Smooth muscle cell (in vitro differentiated cells): ENCODE measurements around the gene COQ8B. TPM values are rescaled to one million over a fixed set of nuclear protein-coding genes. Genes with fewer than 3 reads are reported as not detected.

Experiments
- DNase-seq: peaks from one replicate; lab custom pipeline; 2025; ENCODE audit not compliant: unreplicated experiment; lab: John Stamatoyannopoulos, UW
- H2AFZ ChIP-seq: fragments of 200-600 bp; sonication (generic); 2 replicates; pipeline ENCODE4 v1.6.0; 2016; ENCODE audit warnings: antibody characterized with exemption, low read depth, mild to moderate bottlenecking
- H3F3A ChIP-seq: fragments of 200-600 bp; sonication (generic); 2 replicates; pipeline ENCODE4 v1.6.0; 2017; ENCODE audit warnings: antibody characterized with exemption, low read depth
- H3K27ac ChIP-seq: fragments of 200-600 bp; sonication (generic); 2 replicates; pipeline ENCODE4 v1.5.1; 2016; ENCODE audit warnings: low read depth, mild to moderate bottlenecking
- H3K27me3 ChIP-seq: fragments of 200-600 bp; sonication (generic); 2 replicates; pipeline ENCODE4 v1.6.1; 2016; ENCODE audit warnings: low read depth, mild to moderate bottlenecking
- H3K36me3 ChIP-seq: fragments of 200-600 bp; sonication (generic); 2 replicates; pipeline ENCODE4 v1.5.1; 2016; ENCODE audit warnings: low read depth
- H3K4me1 ChIP-seq: fragments of 200-600 bp; sonication (generic); 2 replicates; pipeline ENCODE4 v1.5.1; 2016; ENCODE audit warnings: low read depth
- H3K4me2 ChIP-seq: fragments of 200-600 bp; sonication (generic); 2 replicates; pipeline ENCODE4 v1.6.0; 2016; ENCODE audit warnings: mild to moderate bottlenecking
- H3K4me3 ChIP-seq: fragments of 200-600 bp; sonication (generic); 2 replicates; pipeline ENCODE4 v1.5.1; 2016; ENCODE audit warnings: mild to moderate bottlenecking
- H3K79me2 ChIP-seq: fragments of 200-600 bp; sonication (generic); 2 replicates; pipeline ENCODE4 v1.6.0; 2016; ENCODE audit warnings: low read depth, mild to moderate bottlenecking
- H3K9ac ChIP-seq: fragments of 200-600 bp; sonication (generic); 2 replicates; pipeline ENCODE4 v1.6.0; 2016; ENCODE audit warnings: low read depth
- H3K9me3 ChIP-seq: fragments of 200-600 bp; sonication (generic); replicated peaks from 2 replicates; pipeline ENCODE4 v1.5.1; 2016; ENCODE audit warnings: low read depth
- H4K20me1 ChIP-seq: fragments of 200-600 bp; sonication (generic); 2 replicates; pipeline ENCODE4 v1.6.0; 2016; ENCODE audit warnings: low read depth
- CTCF ChIP-seq: fragments of 200-600 bp; sonication (generic); IDR thresholded peaks from 2 replicates; pipeline ENCODE4 v1.5.1; 2017; ENCODE audit warnings: borderline replicate concordance, mild to moderate bottlenecking, antibody characterized with exemption; ENCODE audit not compliant: insufficient read depth, poor library complexity, severe bottlenecking
- WGBS: methylation state at CpG from one replicate; pipeline ENCODE4 v1.1.7; 2016; ENCODE audit warnings: low lambda C conversion rate; 5-methylcytosine and 5-hydroxymethylcytosine counted together
- polyA plus RNA-seq: library from polyadenylated mRNA; unstranded; fragments of >200 nt; fragmentation: Nextera tagmentation; extraction: Ambion mirVana; gene quantifications from 2 replicates; pipeline ENCODE4 v1.2.1, GENCODE V29; 2016
- total RNA-seq: library from RNA; depleted of rRNA; stranded (reverse); fragments of >200 nt; gene quantifications from 2 replicates; pipeline ENCODE4 v1.2.3, GENCODE V29; 2014

The COQ8B gene
- total and polyA plus RNA-seq, 2 experiments from 2014 or later, result 21.2 to 26.0 TPM

GRCh38 chr19:40721140-40721486 is 4.4 kb upstream of the COQ8B start:
- no peak for TF ChIP-seq CTCF
- H3K9ac ChIP-seq, result no peak overlapping the region
- H3K4me2 ChIP-seq, result peak overlapping the region; percentile 91
- peaks cover 16% of the 10 kb centered on the region for H3F3A ChIP-seq
- H2AFZ ChIP-seq, result no peak overlapping the region
- peaks cover under 1% of the 10 kb centered on the region for H3K36me3 ChIP-seq
- peak overlapping the region; percentile 78 for H3K4me3 ChIP-seq
- DNase-seq, result no peak
- H3K4me1 ChIP-seq, result peaks cover 10% of the 10 kb centered on the region
- H3K79me2 ChIP-seq, result peaks cover 87% of the 10 kb centered on the region
- no peak overlapping the region for H3K27ac ChIP-seq
- H4K20me1 ChIP-seq, result peaks cover 67% of the 10 kb centered on the region
- WGBS, result 91% methylated on average over 5 of the region's 6 CpGs
- H3K9me3 ChIP-seq, result no peaks in the 10 kb centered on the region
- H3K27me3 ChIP-seq, result no peaks in the 10 kb centered on the region

GRCh38 chr19:40719414-40719894 is 2.8 kb upstream of the COQ8B start:
- peak overlapping the region; percentile 98 for H3K27ac ChIP-seq
- peak overlapping the region; percentile 78 for H3K4me3 ChIP-seq
- peak overlapping the region; percentile 92 for H3K9ac ChIP-seq
- no peaks in the 10 kb centered on the region for H3K36me3 ChIP-seq
- no peak for TF ChIP-seq CTCF
- H3K27me3 ChIP-seq, result no peaks in the 10 kb centered on the region
- WGBS, result 53% methylated on average over 7 of the region's 7 CpGs
- no peaks in the 10 kb centered on the region for H3K9me3 ChIP-seq
- peaks cover 53% of the 10 kb centered on the region for H4K20me1 ChIP-seq
- H3K4me1 ChIP-seq, result peaks cover 10% of the 10 kb centered on the region
- H2AFZ ChIP-seq, result no peak overlapping the region
- peaks cover 16% of the 10 kb centered on the region for H3F3A ChIP-seq
- no peak for DNase-seq
- H3K79me2 ChIP-seq, result peaks cover 71% of the 10 kb centered on the region
- peak overlapping the region; percentile 91 for H3K4me2 ChIP-seq

- H3K9ac ChIP-seq, result peak overlapping the region; percentile 92
- H3K4me1 ChIP-seq, result peaks cover 10% of the 10 kb centered on the region
- peak overlapping the region; percentile 98 for H3K27ac ChIP-seq
- H3K79me2 ChIP-seq, result peaks cover 66% of the 10 kb centered on the region
- H2AFZ ChIP-seq, result no peak overlapping the region
- no peak for TF ChIP-seq CTCF
- peak overlapping the region; percentile 78 for H3K4me3 ChIP-seq
- peaks cover 47% of the 10 kb centered on the region for H4K20me1 ChIP-seq
- H3K27me3 ChIP-seq, result no peaks in the 10 kb centered on the region
- H3K4me2 ChIP-seq, result peak overlapping the region; percentile 91
- H3K36me3 ChIP-seq, result no peaks in the 10 kb centered on the region
- DNase-seq, result peak; percentile 17
- 3% methylated on average over 13 of the region's 16 CpGs for WGBS
- H3K9me3 ChIP-seq, result no peaks in the 10 kb centered on the region
- H3F3A ChIP-seq, result peaks cover 16% of the 10 kb centered on the region
These were observed 2.2 kb upstream of the COQ8B start for GRCh38 chr19:40718774-40719391.
